Stimulated activated CD8-positive, alpha-beta memory T cell treated with anti-CD3 and anti-CD28 coated beads, Interleukin-15, amount 100 ng/mL, for 1 hour (primary cell): ENCODE measurements around the gene DDX42.
"Not testable (repeated sequence)": the region's sequence is repeated elsewhere in the genome, so short reads cannot be mapped to it uniquely, and the experiment has no call there.

Experiments used
- DNase-seq: peaks from one replicate; pipeline ENCODE4 v3.0.0-alpha.2; 2020; ENCODE audit warnings: low read depth

DDX42 gene

GRCh38 chr17:63840591-63841349 is 66.8 kb downstream of the DDX42 start:
- DNase-seq = no peak

- DNase-seq = no peak
Measured at GRCh38 chr17:63841350-63842172, 67.6 kb downstream of the DDX42 start.

GRCh38 chr17:63842173-63842539 is 68.2 kb downstream of the DDX42 start:
- no peak for DNase-seq

- DNase-seq = peak; percentile 98
Measured at GRCh38 chr17:63842540-63843386, 68.8 kb downstream of the DDX42 start, which contains the start of gene SMARCD2. Gene SMARCD2, minus strand, starts transcription at chr17:63842685. Its CDS starts 11 bp downstream, at chr17:63842674.

- DNase-seq = not testable (repeated sequence)
Measured at GRCh38 chr17:63843387-63843888, 69.5 kb downstream of the DDX42 start.

- no peak for DNase-seq
Measured at GRCh38 chr17:63843910-63844677, 70.1 kb downstream of the DDX42 start.

- DNase-seq = no peak
Measured at GRCh38 chr17:63845509-63845908, 71.5 kb downstream of the DDX42 start.

- no peak for DNase-seq
Measured at GRCh38 chr17:63847525-63848249, 73.7 kb downstream of the DDX42 start.

- peak; percentile 92 for DNase-seq
Measured at GRCh38 chr17:63848834-63849689, 75.1 kb downstream of the DDX42 start.

GRCh38 chr17:63850401-63850800 is 76.4 kb downstream of the DDX42 start:
- DNase-seq = no peak

- no peak for DNase-seq
Measured at GRCh38 chr17:63853260-63853659, 79.3 kb downstream of the DDX42 start.

GRCh38 chr17:63854709-63855108 is 80.7 kb downstream of the DDX42 start:
- DNase-seq = no peak

- no peak for DNase-seq
Measured at GRCh38 chr17:63855185-63855584, 81.2 kb downstream of the DDX42 start.

- not testable (repeated sequence) for DNase-seq
Measured at GRCh38 chr17:63856425-63856824, 82.5 kb downstream of the DDX42 start.

- DNase-seq = no peak
Measured at GRCh38 chr17:63859257-63859656, 85.3 kb downstream of the DDX42 start.

- DNase-seq = not testable (repeated sequence)
Measured at GRCh38 chr17:63866625-63867024, 92.7 kb downstream of the DDX42 start.
